ENCODE data around the gene MTR. TPM values are rescaled to one million over a fixed set of nuclear protein-coding genes. Genes with fewer than 3 reads are reported as not detected.

Gene MTR
- total RNA-seq, 1 donor from 2014 or later = 28.4 TPM

DNA sequence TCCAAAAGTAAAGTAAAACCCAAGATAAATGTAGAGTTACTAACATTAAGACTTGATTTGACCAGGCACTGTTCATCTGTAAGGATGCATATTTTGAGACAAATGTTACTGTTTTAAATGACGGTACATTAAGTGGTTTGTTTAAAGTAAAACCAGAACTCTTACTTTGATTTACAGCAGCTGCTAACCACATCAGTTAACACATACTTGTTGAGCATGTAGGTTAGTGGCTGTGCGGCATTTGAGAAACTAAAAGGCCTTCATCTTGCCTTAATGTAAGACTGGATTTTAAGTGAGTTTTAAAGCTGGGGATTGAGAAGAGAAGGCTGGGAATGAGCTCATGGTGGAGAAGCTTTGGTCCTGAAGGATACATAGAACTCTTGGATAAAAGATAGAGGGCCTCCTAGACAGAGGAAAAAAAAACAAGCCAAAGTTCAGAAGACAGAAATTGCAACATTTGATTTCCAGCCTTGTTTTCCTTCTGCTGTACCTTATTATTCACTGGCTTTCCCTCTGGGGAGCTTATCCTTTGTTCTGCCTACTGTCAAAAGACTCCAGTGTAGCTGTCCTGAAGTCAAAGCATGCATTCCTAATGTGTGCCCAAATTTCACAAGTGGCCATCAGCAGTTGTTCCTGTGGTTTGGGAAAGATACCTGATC is 66.6 kb downstream of the MTR start:
- DNase-seq (ENCODE audit: extremely low read depth, low read depth, low spot score) = no peak

DNA sequence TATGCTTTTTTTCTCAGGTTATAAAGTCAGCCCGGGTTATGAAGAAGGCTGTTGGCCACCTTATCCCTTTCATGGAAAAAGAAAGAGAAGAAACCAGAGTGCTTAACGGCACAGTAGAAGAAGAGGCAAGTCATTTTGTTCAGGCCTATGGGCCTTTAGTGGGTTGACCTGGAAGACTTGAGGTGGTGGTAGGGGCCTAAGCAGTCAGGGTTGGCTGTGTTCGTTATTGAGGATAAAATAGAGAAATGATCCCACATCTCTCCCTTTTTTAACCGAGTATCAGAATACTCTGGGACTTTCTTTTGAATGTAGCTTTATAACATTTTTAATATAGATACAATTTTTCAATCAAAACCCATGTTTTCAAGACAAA is 67.1 kb downstream of the MTR start:
- DNase-seq (ENCODE audit: extremely low read depth, low read depth, low spot score) = no peak

DNA sequence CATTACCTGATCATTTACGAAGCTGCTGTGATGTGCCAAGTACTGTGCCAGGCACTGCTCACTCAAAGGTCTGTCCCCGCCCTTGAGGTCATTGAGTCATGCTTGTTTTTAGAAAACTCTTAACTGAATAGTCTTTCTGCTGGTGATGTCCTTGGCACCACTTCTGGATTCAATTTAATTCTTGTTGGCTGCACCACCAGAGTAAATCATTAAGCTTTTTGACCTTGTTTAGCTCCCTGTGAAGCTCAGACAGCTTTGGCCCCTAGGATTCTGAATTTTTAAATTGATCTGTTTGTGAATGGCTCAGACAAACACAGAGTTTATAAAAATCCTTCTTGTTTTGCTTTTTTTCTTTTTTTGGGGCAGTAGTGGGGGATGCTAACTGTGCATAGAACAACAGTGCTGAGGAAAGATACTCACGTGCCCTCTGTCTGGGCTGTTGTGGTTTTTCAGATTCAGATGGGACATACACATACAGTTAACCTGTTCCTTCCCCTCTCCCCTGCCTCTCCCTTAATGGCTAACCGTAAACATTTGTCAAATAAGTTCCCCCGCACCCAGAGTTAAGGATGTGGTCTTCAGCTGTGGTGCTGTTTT is 67.6 kb downstream of the MTR start:
- no peak for DNase-seq (ENCODE audit: extremely low read depth, low read depth, low spot score)

DNA sequence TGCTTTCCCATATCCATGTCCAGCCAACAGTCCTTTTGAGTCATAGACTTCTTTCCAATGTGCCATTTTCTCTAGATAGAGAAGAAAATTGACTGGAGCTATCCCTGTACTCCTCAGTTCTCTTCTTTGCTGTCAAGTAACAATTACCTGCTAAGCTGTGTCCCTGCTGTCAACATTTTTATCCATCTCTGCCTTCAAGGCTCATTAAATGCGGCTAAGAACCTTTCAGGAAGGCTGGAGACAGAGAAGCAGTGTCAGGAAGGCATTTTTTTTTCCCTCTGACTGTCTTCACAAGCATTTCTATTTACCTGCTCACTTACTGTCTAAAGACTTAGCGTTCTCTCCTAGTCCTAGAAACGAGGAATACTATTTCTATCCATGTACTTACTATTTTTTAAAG is 69.1 kb downstream of the MTR start:
- DNase-seq (ENCODE audit: extremely low read depth, low read depth, low spot score) = no peak

DNA sequence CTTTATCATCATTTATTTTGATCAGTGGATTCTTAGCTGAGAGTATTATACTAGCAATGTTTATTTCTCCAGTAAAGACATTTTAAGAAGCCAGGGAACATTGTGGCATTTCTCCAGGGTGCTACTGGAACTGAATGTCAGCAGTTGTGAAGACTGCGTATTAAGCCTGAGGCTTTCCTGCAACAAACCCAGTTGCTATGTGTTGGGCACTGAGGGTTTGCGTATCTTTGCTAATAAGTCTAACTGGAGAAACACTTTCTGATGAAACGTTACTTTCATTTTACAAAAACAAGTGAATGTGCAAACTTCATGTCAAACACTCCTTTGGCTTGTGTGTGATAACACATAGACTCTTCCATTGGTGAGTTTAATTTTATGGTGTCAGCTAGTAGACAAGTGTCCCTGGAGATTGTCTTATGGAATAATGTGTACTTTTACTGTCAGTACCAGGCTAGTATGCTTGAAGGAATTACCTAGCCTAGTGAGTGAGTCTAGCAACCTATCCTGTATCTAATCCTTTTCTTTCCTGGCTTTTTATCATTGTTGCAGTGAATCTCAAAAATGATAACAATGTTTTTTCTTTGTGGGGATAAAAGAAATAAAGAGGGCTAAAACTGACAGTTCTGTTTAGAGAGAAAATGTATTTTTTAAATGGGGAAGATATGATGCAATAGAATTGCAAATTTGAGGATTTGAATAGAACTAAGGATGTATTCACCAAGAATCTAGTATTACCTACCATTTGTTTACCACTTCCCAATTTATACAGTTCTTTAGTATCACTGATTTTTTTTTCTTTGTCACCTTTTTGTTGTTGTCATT is 70.1 kb downstream of the MTR start:
- no peak for DNase-seq (ENCODE audit: extremely low read depth, low read depth, low spot score)

DNA sequence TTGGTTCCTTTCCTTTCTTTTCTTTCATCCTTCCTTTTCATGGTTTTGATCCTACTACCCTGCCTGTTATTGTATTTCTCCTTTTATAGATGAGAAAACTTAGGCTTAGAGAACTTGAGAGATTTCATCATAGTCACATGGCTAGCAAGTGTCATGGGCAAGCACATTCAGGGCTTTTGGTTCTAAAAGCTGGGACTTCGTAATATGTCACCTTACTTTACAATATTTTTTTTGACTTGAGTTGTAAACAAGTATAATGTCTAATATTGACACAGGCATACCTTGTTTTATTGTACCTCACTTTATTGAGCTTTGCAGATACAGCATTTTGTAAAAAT is 70.7 kb downstream of the MTR start:
- DNase-seq (ENCODE audit: extremely low read depth, low read depth, low spot score) = no peak

DNA sequence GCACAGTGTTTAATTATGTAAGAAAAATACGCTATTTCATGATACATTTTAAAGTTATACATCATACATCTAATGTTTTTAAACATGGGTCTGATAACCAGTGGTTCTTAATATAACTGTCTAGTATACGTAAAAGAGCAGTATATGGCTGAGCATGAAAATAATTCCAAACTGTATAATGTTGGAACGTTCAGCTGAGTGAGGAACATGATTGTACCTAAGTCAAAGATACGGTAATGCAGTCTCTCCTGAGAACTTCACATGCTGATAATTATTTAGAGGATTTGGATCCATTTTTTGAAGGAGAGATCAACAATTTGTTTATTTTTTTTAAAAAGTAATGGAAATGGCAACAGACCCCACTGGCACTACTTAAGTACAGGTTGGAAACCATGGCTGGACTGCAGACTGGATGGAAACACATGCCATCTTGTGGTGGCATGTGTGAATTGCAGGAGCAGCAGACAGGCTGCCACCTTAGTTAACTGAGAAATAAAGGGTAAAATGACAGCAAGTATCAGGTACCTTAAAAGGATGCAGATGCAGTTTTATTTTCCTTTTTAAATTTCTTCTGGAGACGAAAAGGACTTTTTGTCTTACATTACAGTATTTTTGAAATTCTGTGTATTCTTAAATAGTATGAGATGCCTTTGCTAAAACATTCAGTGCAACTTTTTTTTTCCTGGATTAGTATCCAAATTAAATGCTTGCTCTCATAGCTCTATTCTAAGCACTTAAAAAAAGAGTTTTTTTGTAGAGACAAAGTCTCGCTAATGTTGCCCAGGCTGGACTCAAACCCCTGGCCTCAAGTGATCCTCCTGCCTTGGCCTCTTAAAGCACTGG is 73.8 kb downstream of the MTR start:
- DNase-seq (ENCODE audit: extremely low read depth, low read depth, low spot score) = peak; percentile 44

DNA sequence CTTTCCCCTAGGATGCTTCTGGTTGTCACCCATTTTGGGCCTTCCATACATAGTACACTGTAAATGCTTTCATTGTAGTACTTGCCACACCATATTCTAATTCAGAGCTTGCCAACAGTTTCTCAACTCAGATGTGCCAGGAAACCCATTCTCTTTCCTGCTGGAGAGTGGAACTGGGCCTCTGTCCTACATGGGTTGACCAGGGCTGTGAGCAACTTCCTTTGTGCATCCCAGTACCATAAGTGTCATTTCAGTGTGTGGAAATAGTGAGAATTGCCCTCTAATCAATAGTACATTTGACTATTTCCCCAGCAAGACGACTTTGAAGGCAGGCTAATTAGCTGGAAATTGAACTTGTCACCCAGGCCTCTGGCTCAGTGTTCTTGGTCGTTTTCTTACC is 74.8 kb downstream of the MTR start:
- DNase-seq (ENCODE audit: extremely low read depth, low read depth, low spot score) = no peak

DNA sequence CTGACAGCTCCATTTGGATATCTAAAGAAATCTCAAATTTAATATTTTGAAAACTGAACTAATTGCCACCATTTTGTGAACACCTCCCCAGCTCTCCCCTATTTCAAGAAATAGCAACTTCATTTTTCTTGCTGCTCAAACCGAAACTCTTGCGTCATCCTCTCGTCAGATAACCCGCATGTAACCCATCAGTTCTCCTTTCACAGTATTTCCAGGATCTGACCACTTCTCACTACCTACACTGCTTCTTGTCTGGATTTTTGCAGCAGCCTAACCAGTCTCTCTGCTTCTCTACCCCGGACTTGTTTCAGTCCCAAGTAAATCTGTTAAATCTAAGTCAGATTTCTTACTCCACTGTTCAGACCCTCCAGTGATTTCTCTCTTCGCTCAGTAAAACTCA is 75.6 kb downstream of the MTR start:
- no peak for DNase-seq (ENCODE audit: extremely low read depth, low read depth, low spot score)

DNA sequence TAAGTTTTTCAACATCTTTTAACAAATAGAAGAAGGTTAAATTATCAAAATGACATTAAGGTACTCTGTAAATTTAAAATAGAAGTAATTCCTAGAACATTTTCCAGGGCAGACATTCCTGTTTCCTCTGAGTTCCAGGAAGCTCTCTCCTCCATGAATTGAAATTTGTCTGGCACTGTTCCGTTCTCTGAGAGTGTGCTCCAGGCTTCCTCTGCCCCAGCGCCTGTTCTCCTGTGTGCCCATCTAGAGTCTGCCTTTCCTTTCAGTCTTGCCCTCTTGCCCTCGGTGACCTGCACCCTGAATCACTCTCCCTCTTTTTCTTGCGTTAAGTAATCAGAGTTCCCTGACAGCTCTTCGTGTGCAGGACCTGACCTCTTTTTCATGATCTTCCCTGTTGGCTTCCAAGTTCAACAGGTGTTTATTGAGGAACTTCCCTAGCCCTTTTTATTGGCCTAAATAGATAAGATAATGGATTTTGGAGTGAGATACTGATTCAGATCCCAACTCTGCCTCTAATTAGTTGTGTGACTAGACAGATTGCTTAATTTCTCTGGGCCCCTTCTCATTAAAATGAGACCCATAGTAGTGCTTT is 77.1 kb downstream of the MTR start:
- no peak for DNase-seq (ENCODE audit: extremely low read depth, low read depth, low spot score)

DNA sequence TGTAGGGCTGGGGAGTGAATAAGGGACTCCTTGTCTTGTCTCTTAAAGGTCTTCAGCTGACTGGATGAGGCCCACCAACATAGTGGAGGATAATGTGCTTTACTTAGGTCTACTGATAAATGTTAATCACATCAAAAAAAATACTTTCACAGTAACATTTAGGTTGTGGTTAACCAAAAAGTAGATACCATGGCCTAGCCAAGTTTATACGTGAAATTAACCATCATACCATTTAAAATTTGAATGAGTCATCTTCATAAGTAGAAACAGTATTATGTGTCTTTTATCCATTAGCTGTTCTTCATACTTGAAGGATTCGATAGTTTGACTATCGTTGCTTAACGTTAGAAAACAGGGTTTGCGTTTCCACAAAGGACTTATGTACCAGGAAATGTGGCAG is 80.9 kb downstream of the MTR start:
- DNase-seq (ENCODE audit: extremely low read depth, low read depth, low spot score) = no peak

DNA sequence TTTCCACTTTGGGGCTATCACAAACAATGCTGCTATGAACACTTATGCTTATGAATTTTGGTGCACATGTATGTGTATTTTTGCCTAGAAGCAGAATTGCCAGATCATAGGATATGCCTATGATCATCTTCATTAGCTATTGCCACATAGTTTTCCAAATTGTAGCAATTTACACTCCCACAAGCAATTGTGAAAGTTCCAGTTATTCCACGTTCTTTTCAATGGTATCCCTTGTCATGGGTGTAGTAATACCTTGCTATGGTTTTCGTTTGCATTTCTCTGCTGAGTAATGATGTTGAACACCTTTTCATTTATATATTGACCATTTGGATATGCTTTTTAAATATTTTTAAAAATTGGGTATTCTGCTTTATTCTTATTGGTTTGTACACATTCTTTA is 82.6 kb downstream of the MTR start:
- DNase-seq (ENCODE audit: extremely low read depth, low read depth, low spot score) = no peak

DNA sequence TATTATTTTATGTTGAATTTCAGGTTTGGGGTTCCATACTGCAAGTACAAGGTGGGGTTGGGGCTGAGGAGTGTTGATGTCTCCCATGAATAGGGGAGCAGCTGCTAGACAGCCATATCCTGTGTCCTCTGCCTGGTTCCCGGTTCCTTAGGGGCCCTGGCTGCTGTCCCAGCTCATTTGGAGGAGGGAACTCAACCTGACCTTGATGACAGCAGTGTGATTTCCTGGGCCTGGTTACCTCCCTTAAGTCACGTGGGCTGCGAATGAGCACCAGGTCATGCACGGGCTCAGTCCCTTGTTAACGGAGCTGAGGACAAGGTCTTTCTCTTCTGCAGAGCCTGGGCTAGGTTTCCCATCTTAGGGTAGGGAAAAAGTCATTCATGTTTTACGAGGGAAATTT is 85.1 kb downstream of the MTR start:
- DNase-seq (ENCODE audit: extremely low read depth, low read depth, low spot score) = no peak

DNA sequence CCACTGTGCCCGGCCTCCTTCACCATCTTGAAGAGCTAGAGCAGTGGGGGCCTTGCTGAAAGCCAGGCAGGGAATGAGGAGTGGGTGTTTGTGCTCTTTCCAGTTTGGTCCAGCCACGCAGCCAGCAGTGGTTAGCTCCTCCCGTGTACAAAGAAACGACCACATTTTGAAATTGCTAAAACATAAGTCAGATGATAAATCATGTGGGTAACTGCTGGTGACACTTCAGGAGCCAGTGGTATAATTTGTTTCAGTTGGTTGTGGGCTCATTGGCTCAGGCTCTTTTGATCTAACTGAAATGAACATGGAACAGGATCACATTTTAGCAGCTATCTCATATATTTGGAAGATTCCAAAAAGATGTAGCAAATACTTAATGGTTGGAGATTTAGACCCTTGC is 87.6 kb downstream of the MTR start:
- DNase-seq (ENCODE audit: extremely low read depth, low read depth, low spot score) = no peak

DNA sequence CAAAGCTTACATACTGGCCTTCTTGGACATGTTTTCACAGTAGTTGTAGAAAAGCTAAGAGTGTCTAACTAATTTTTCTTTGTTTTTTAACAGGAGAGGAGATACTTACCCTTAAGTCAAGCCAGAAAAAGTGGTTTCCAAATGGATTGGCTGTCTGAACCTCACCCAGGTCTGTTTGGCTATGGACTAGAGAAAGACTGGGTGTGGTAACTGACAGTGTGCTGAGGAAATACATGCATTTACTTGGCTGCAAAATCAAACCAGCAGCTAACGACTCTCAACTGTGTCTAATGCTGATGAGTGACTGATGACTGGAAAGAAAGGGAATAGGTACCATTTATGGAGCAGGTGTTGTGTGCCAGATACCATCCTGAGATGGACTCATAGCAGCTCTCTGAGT is 91.1 kb downstream of the MTR start:
- DNase-seq (ENCODE audit: extremely low read depth, low read depth, low spot score) = no peak

DNA sequence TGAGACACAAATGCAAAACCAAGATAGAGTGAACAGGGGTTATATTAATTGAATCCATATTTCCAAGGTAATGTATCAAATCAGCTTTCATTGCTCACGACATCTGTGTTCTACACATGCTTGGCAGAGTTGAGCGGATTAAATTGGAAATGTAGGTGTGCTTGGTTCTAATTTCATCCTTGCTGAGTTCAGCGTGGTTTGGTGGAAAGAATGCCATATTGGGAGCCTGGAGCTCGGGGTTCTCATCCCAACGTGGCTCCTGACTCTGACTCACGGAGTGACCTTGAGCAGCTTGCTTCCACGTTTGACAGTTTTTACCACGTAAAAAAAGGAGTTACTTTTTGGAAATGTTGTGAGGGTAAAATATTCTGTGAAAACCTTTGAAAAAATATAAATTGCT is 92.0 kb downstream of the MTR start:
- DNase-seq (ENCODE audit: extremely low read depth, low read depth, low spot score) = no peak

DNA sequence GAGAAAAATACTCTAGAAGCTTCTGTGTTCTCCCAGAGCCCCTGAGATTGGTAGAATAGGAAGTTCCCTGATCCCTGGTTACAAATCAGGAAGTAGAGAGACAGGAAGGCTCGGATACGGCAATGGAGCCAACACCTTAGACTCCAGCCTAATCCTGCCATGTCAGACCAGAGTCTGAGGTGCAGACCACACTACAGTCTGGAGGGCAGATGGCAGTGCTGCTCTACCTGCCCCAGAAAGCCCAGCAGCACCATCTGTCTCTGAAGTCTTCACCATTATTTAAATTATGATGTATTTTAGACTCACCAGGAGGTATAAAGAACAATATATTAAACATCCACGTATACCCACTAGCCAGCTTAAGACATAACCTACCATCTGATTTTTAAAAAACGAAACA is 93.0 kb downstream of the MTR start:
- no peak for DNase-seq (ENCODE audit: extremely low read depth, low read depth, low spot score)

DNA sequence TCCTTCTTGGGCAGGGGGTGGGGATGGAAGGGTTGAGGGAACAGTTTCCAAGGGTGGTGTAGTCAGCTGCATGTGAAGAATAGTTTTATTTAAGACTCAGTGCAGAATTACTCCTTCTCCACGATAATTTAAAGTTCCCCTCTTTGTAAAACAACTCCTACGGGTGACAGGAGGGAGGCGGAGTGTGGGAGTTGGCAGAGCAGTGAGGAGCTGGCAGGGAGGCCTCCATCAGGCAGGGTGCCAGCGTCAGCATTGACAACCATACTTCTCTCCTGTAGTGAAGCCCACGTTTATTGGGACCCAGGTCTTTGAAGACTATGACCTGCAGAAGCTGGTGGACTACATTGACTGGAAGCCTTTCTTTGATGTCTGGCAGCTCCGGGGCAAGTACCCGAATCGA is 93.8 kb downstream of the MTR start:
- DNase-seq (ENCODE audit: extremely low read depth, low read depth, low spot score) = no peak

DNA sequence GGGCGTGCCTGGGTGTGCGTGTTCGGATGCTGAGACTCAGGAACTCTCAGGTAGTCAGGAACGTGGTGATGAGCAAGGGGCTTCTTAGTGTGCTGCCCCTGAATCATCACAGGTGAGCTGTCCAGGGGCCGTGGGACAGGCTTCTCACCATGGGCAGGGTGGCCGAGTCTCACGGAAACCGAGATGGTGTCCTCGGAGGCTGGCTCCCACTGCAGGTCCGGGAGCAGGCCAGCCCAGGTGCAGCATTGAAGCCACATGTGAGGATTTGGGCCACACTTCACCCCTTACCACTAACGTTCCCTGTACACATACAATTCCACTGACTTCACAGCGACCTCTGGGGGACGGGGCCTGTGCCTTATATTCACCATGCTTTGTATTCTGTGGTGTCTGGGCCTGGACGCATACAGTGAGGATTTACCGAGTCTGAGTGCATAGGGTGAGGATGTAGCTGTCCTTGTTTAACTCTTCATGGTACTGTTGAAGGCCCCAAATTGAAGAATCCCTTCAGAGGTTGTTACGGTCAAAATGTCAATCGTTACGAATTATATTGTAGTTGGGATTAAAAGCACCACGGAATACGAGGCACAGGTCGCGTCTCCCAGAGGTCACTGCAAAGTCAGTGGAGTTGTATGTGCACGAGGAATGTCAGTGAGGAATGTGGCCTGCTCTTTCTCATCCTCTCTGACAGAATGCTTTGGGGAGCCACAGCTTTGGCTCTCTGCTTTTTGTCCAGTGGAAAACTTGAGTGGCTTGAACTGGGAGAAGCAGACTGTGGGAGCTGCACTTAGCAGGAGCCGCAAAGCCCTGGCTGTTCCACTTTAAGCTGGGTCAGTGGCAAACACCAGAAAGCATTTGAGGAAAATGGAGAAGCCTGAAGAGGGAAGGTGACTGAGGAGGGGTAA is 95.3 kb downstream of the MTR start:
- no peak for DNase-seq (ENCODE audit: extremely low read depth, low read depth, low spot score)
